ENCODE measurements around the gene RMDN2.
A peak's percentile ranks its signal among the peaks of the same experiment; 100 is the strongest.
"Not testable (repeated sequence)": the region's sequence is repeated elsewhere in the genome, so short reads cannot be mapped to it uniquely, and the experiment has no call there.

The RMDN2 gene

GRCh38 chr2:37934591-37935513 is 9.8 kb downstream of the RMDN2 start:
- no peak for DNase-seq

- not testable (repeated sequence) for DNase-seq
Observed at GRCh38 chr2:37937568-37937967, 12.5 kb downstream of the RMDN2 start.

GRCh38 chr2:37941267-37941666 is 16.2 kb downstream of the RMDN2 start:
- not testable (repeated sequence) for DNase-seq

- no peak for DNase-seq
Observed at GRCh38 chr2:37944268-37944667, 19.2 kb downstream of the RMDN2 start.

- no peak for DNase-seq
Observed at GRCh38 chr2:37947306-37947705, 22.2 kb downstream of the RMDN2 start.

GRCh38 chr2:37962018-37962739 is 37.1 kb downstream of the RMDN2 start:
- DNase-seq: not testable (repeated sequence)

- DNase-seq: not testable (repeated sequence)
Observed at GRCh38 chr2:37962740-37963121, 37.6 kb downstream of the RMDN2 start.

- DNase-seq: not testable (repeated sequence)
Observed at GRCh38 chr2:37963901-37964300, 38.8 kb downstream of the RMDN2 start.

GRCh38 chr2:37966326-37966725 is 41.2 kb downstream of the RMDN2 start:
- no peak for DNase-seq

GRCh38 chr2:37969731-37970130 is 44.6 kb downstream of the RMDN2 start:
- DNase-seq: no peak

GRCh38 chr2:37971971-37972370 is 46.9 kb downstream of the RMDN2 start:
- no peak for DNase-seq

- no peak for DNase-seq
Observed at GRCh38 chr2:37973615-37974353, 48.7 kb downstream of the RMDN2 start.

GRCh38 chr2:37975808-37976207 is 50.7 kb downstream of the RMDN2 start:
- no peak for DNase-seq

GRCh38 chr2:37976411-37976810 is 51.3 kb downstream of the RMDN2 start:
- DNase-seq: no peak

- peak; percentile 23 for DNase-seq
Observed at GRCh38 chr2:37982147-37982582, 57.1 kb downstream of the RMDN2 start.

GRCh38 chr2:37982847-37983246 is 57.8 kb downstream of the RMDN2 start:
- no peak for DNase-seq

GRCh38 chr2:37983719-37984118 is 58.6 kb downstream of the RMDN2 start:
- DNase-seq: no peak

- DNase-seq: no peak
Observed at GRCh38 chr2:37984176-37984575, 59.1 kb downstream of the RMDN2 start.

GRCh38 chr2:37984589-37984988 is 59.5 kb downstream of the RMDN2 start:
- no peak for DNase-seq

GRCh38 chr2:37985333-37985732 is 60.2 kb downstream of the RMDN2 start:
- DNase-seq: no peak

- no peak for DNase-seq
Observed at GRCh38 chr2:37987098-37987775, 62.1 kb downstream of the RMDN2 start.

GRCh38 chr2:37992601-37993000 is 67.5 kb downstream of the RMDN2 start:
- DNase-seq: no peak

- DNase-seq: no peak
Observed at GRCh38 chr2:37993143-37993542, 68.1 kb downstream of the RMDN2 start.

Data from NCI-H774 (cell line).